ENCODE data around the gene OR8U1. TPM values are rescaled to one million over a fixed set of nuclear protein-coding genes. Genes with fewer than 3 reads are reported as not detected.

Gene OR8U1
- total and polyA plus RNA-seq, 2 of the 4 experiments (the other 2 are of a cell fraction): not detected

DNA sequence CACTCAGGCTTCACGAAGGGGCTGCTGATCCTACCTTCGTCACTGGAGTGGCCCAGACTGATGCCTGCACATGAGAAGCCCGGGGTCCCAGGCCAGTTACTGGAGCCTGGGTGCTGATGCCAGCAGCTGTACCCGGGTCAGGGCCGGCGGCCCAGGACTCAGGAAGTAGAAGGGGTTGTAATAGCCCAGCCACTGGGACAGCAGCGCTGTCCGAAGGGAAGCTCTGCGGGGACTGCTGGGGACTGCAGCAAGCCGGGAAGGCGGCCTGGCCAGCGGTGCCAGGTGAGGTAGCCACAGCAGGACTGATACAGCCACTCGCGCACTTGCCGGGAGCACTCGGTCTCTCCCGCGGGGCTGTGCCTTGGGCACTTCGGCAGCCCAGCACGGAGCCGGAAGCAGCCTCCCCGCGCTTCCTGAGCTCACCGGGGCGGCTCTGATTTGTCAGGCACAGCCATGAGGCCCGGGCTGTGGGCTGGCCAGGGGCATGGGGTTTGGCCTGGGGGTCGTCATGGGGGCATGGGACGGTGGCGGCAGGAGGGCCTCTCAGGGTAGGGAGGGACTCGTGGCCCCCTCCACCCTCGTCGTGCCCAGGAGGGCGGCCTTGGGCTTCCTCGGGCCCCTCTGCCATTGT, 43.4 kb upstream of the OR8U1 start:
- Histone ChIP-seq H2BK5ac (ENCODE audit: low read depth, low read length, poor library complexity, severe bottlenecking) (no peak overlapping the region), H2AFZ (replicated peaks; ENCODE audit: low read length, poor library complexity) (no peak overlapping the region), H3K9me3 (ENCODE audit: control insufficient read depth, insufficient read depth, low read length) (peaks cover 15% of the 10 kb centered on the region), H3K4me2 (ENCODE audit: low read depth, low read length) (no peak overlapping the region), H2BK20ac (ENCODE audit: low read depth, low read length) (no peak overlapping the region), H4K91ac (ENCODE audit: insufficient read depth, low read depth, low read length) (no peak overlapping the region), H3K4ac (ENCODE audit: low read depth, low read length) (no peak overlapping the region), H3K18ac (ENCODE audit: low read depth, low read length) (no peak overlapping the region), H2BK120ac (ENCODE audit: low read depth, low read length) (no peak overlapping the region), H3K27me3 (ENCODE audit: control insufficient read depth, insufficient read depth, low read length) (no peaks in the 10 kb centered on the region), H3K9ac (ENCODE audit: low read depth, low read length) (no peak overlapping the region), H3K23ac (ENCODE audit: low read depth, low read length) (no peak overlapping the region), H3K4me3 (ENCODE audit: insufficient read depth, low read depth, low read length) (no peak overlapping the region), H4K5ac (ENCODE audit: low read depth, low read length) (no peak overlapping the region), H3K4me1 (ENCODE audit: control insufficient read depth, insufficient read depth, low read length) (no peaks in the 10 kb centered on the region), H2AK5ac (ENCODE audit: low read depth, low read length) (no peak overlapping the region), H4K8ac (ENCODE audit: low read depth in 2 of 2, low read length in 2 of 2) (no peak overlapping the region), H2AK9ac (replicated peaks; ENCODE audit: low read depth, low read length, poor library complexity) (no peak overlapping the region), H3K27ac (ENCODE audit: insufficient read depth, low read length) (no peak overlapping the region), H2BK15ac (ENCODE audit: low read depth, low read length) (no peak overlapping the region), H4K20me1 (ENCODE audit: insufficient read depth, low read length) (no peaks in the 10 kb centered on the region), H3K14ac (replicated peaks; ENCODE audit: low read depth, low read length) (no peak overlapping the region), H3K79me1 (ENCODE audit: low read depth in 1 of 2, low read length in 2 of 2) (no peaks in the 10 kb centered on the region), H3K9me1 (ENCODE audit: insufficient read depth, low read length) (no peaks in the 10 kb centered on the region), H3K36me3 (ENCODE audit: control insufficient read depth, insufficient read depth, low read length) (no peaks in the 10 kb centered on the region), H3K56ac (ENCODE audit: extremely low read depth, insufficient read depth, low read length) (no peak overlapping the region)
- ChIA-PET POLR2A (ENCODE audit: unreplicated experiment) (no interaction called here), CTCF (no interaction called here)
- intact Hi-C loops (cut with micrococcal nuclease) (no loop called here), dilution Hi-C loops (cut with HindIII; ENCODE audit: low sequenced_read_pairs, unreplicated experiment) (no loop called here), in situ Hi-C loops (cut with MboI; ENCODE audit: low sequenced_read_pairs) (no loop called here)
- no peak for DNase-seq
- WGBS, 2 experiments (ENCODE audit: extremely low coverage in 2 of 2, insufficient read length in 1 of 2): 72% methylated on average over 18 of the region's 34 CpGs; no CpG with 5 or more reads in 1 of the 2 experiments
- ATAC-seq (ENCODE audit: low read depth): no peak
- no TSS peak for BruUV-seq (replicated peaks)
- TF ChIP-seq, protein P1, sequence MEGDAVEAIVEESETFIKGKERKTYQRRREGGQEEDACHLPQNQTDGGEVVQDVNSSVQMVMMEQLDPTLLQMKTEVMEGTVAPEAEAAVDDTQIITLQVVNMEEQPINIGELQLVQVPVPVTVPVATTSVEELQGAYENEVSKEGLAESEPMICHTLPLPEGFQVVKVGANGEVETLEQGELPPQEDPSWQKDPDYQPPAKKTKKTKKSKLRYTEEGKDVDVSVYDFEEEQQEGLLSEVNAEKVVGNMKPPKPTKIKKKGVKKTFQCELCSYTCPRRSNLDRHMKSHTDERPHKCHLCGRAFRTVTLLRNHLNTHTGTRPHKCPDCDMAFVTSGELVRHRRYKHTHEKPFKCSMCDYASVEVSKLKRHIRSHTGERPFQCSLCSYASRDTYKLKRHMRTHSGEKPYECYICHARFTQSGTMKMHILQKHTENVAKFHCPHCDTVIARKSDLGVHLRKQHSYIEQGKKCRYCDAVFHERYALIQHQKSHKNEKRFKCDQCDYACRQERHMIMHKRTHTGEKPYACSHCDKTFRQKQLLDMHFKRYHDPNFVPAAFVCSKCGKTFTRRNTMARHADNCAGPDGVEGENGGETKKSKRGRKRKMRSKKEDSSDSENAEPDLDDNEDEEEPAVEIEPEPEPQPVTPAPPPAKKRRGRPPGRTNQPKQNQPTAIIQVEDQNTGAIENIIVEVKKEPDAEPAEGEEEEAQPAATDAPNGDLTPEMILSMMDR (conservative IDR thresholded peaks at IDR 0.05; ENCODE audit: low read depth, low read length): no peak
- TF ChIP-seq FOS (IDR thresholded peaks at IDR 0.05; ENCODE audit: low read depth, low read length): no peak
- TF ChIP-seq, protein P2, sequence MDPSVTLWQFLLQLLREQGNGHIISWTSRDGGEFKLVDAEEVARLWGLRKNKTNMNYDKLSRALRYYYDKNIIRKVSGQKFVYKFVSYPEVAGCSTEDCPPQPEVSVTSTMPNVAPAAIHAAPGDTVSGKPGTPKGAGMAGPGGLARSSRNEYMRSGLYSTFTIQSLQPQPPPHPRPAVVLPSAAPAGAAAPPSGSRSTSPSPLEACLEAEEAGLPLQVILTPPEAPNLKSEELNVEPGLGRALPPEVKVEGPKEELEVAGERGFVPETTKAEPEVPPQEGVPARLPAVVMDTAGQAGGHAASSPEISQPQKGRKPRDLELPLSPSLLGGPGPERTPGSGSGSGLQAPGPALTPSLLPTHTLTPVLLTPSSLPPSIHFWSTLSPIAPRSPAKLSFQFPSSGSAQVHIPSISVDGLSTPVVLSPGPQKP (IDR thresholded peaks at IDR 0.05; ENCODE audit: borderline replicate concordance, low read depth, low read length): no peak
- no peak for TF ChIP-seq MAFK (IDR thresholded peaks at IDR 0.05; ENCODE audit: low read depth, low read length)
- TF ChIP-seq POLR2A (IDR thresholded peaks at IDR 0.05; ENCODE audit: low read depth, low read length): no peak
